Trophoblast cell (in vitro differentiated cells and primary cell): ENCODE measurements around the gene RHD.

Source experiments
- DNase-seq, 2 donors: peaks; one replicate each; pipeline ENCODE4 v3.0.0-alpha.2; 2016
- H2AFZ ChIP-seq: 2 replicates; pipeline ENCODE4 v1.6.1; 2013; ENCODE audit warnings: low read length, moderate library complexity, mild to moderate bottlenecking; ENCODE audit not compliant: insufficient read depth, poor library complexity
- H2AK5ac ChIP-seq: 2 replicates; pipeline ENCODE4 v1.6.1; 2013; ENCODE audit warnings: mild to moderate bottlenecking, low read length
- H2BK120ac ChIP-seq: 2 replicates; pipeline ENCODE4 v1.6.1; 2013; ENCODE audit warnings: low read length, mild to moderate bottlenecking, moderate library complexity; ENCODE audit not compliant: insufficient read depth, poor library complexity
- H2BK12ac ChIP-seq: 2 replicates; pipeline ENCODE4 v1.6.1; 2013; ENCODE audit warnings: mild to moderate bottlenecking, low read length, moderate library complexity
- H2BK5ac ChIP-seq: 2 replicates; pipeline ENCODE4 v1.6.1; 2013; ENCODE audit warnings: low read length, low read depth, moderate library complexity, mild to moderate bottlenecking; ENCODE audit not compliant: poor library complexity
- H3K14ac ChIP-seq: 2 replicates; pipeline ENCODE4 v1.6.1; 2013; ENCODE audit warnings: mild to moderate bottlenecking, low read length
- H3K18ac ChIP-seq: 2 replicates; pipeline ENCODE4 v1.6.1; 2013; ENCODE audit warnings: mild to moderate bottlenecking, low read length
- H3K23ac ChIP-seq: 2 replicates; pipeline ENCODE4 v1.6.1; 2013; ENCODE audit warnings: low read length
- H3K27ac ChIP-seq: 2 replicates; pipeline ENCODE4 v1.5.1; 2013; ENCODE audit warnings: low read depth, mild to moderate bottlenecking, inconsistent platforms, low read length, moderate library complexity
- H3K27me3 ChIP-seq: 2 replicates; pipeline ENCODE4 v1.6.1; 2013; ENCODE audit warnings: inconsistent platforms, mild to moderate bottlenecking, low read length, moderate library complexity; ENCODE audit not compliant: insufficient read depth
- H3K36me3 ChIP-seq, 2 experiments: 1 replicate in 1 of 2; 2 replicates in 1 of 2; pipeline ENCODE4 v1.6.1; 2013; ENCODE audit warnings: low read length in 2 of 2, mild to moderate bottlenecking in 2 of 2, moderate library complexity in 1 of 2; ENCODE audit not compliant: insufficient read depth in 2 of 2, control insufficient read depth in 1 of 2
- H3K4ac ChIP-seq: 2 replicates; pipeline ENCODE4 v1.6.1; 2013; ENCODE audit warnings: low read depth, mild to moderate bottlenecking, low read length, moderate library complexity
- H3K4me1 ChIP-seq, 2 experiments: 1 replicate in 1 of 2; 2 replicates in 1 of 2; pipeline ENCODE4 v1.6.1; 2013; ENCODE audit warnings: low read length in 2 of 2, mild to moderate bottlenecking in 2 of 2, moderate library complexity in 1 of 2; ENCODE audit not compliant: insufficient read depth in 2 of 2, control insufficient read depth in 1 of 2
- H3K4me2 ChIP-seq: 2 replicates; pipeline ENCODE4 v1.6.1; 2013; ENCODE audit warnings: inconsistent platforms, mild to moderate bottlenecking, low read length, moderate library complexity
- H3K4me3 ChIP-seq: 2 replicates; pipeline ENCODE4 v1.5.1; 2013; ENCODE audit warnings: mild to moderate bottlenecking, low read depth, low read length, inconsistent platforms
- H3K79me1 ChIP-seq: one replicate; pipeline ENCODE4 v1.6.1; 2013; ENCODE audit warnings: low read length
- H3K79me2 ChIP-seq: 2 replicates; pipeline ENCODE4 v1.6.1; 2013; ENCODE audit warnings: low read length, mild to moderate bottlenecking; ENCODE audit not compliant: control insufficient read depth, insufficient read depth, poor library complexity
- H3K9ac ChIP-seq: 2 replicates; pipeline ENCODE4 v1.6.1; 2013; ENCODE audit warnings: mild to moderate bottlenecking, low read length
- H3K9me3 ChIP-seq: 2 replicates; pipeline ENCODE4 v1.6.1; 2013; ENCODE audit warnings: low read depth, mild to moderate bottlenecking, control low read depth, inconsistent platforms, low read length; ENCODE audit not compliant: insufficient read depth
- H4K12ac ChIP-seq: 2 replicates; pipeline ENCODE4 v1.6.1; 2013; ENCODE audit warnings: low read depth, mild to moderate bottlenecking, low read length, moderate library complexity
- H4K8ac ChIP-seq: 2 replicates; pipeline ENCODE4 v1.6.1; 2013; ENCODE audit warnings: low read depth, mild to moderate bottlenecking, low read length, moderate library complexity
- H4K91ac ChIP-seq: one replicate; pipeline ENCODE4 v1.6.1; 2013; ENCODE audit warnings: low read depth, mild to moderate bottlenecking, low read length, moderate library complexity
- WGBS: extraction: QIAGEN DNeasy Blood & Tissue Kit; methylation state at CpG from one replicate; pipeline ENCODE4 v1.1.7; 2013; ENCODE audit warnings: missing lambda C conversion rate; ENCODE audit not compliant: insufficient read length, insufficient coverage; ENCODE audit errors: extremely low coverage; 5-methylcytosine and 5-hydroxymethylcytosine counted together

Gene RHD

GRCh38 chr1:25343872-25344271 is 71.6 kb downstream of the RHD start:
- no peak overlapping the region for H3K4me2 ChIP-seq
- H2BK5ac ChIP-seq = no peak overlapping the region
- H4K91ac ChIP-seq = no peak overlapping the region
- H3K79me1 ChIP-seq = no peaks in the 10 kb centered on the region
- no peak overlapping the region for H3K14ac ChIP-seq
- peak; percentile 49 to 56 for DNase-seq
- no CpG with 5 or more reads among the region's 4 CpGs for WGBS
- no peaks in the 10 kb centered on the region for H3K79me2 ChIP-seq
- H3K4me1 ChIP-seq = no peaks in the 10 kb centered on the region
- H2AFZ ChIP-seq = no peak overlapping the region
- no peak overlapping the region for H4K8ac ChIP-seq
- no peak overlapping the region for H3K4me3 ChIP-seq
- no peak overlapping the region for H3K27ac ChIP-seq
- no peak overlapping the region for H2BK12ac ChIP-seq
- H4K12ac ChIP-seq = no peak overlapping the region
- H3K36me3 ChIP-seq = peaks cover 4 to 16% of the 10 kb centered on the region in 2 experiments
- H2AK5ac ChIP-seq = no peak overlapping the region
- H3K9ac ChIP-seq = no peak overlapping the region
- no peak overlapping the region for H3K4ac ChIP-seq
- peaks cover 1% of the 10 kb centered on the region for H3K9me3 ChIP-seq
- H3K23ac ChIP-seq = no peak overlapping the region
- no peaks in the 10 kb centered on the region for H3K27me3 ChIP-seq
- no peak overlapping the region for H2BK120ac ChIP-seq
- no peak overlapping the region for H3K18ac ChIP-seq

DNA sequence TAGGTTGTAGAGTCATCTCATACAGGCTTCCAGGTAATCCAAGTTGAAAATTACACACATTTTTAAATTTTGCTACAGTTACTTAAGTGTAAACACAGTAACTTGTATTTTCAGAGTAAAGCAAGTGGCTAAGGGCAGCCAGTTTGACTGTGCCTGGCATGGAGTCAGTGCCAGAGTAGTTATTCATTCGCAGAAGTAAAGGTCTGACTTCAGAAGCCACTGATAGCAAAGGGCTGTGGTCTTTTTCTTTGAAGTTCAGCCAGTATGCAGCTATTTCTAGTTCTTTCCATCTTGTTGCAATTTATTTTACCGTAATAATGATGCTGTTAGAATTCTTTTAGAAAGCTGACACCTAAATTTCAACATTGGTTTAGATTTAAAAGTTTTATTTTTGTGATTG is 75.2 kb downstream of the RHD start:
- H3K79me1 ChIP-seq = no peaks in the 10 kb centered on the region
- no peak overlapping the region for H2AFZ ChIP-seq
- no peaks in the 10 kb centered on the region for H3K27me3 ChIP-seq
- H3K4me3 ChIP-seq = no peak overlapping the region
- peaks cover 2% of the 10 kb centered on the region for H3K9me3 ChIP-seq
- H3K36me3 ChIP-seq = peaks cover 12 to 21% of the 10 kb centered on the region in 2 experiments
- no peak overlapping the region for H2BK120ac ChIP-seq
- no peak overlapping the region for H3K9ac ChIP-seq
- no peak overlapping the region for H2AK5ac ChIP-seq
- no peak overlapping the region for H3K23ac ChIP-seq
- H3K27ac ChIP-seq = no peak overlapping the region
- no peak overlapping the region for H3K18ac ChIP-seq
- no CpG with 5 or more reads among the region's 2 CpGs for WGBS
- H3K14ac ChIP-seq = no peak overlapping the region
- no peaks in the 10 kb centered on the region for H3K4me1 ChIP-seq
- no peak for DNase-seq
- H2BK12ac ChIP-seq = no peak overlapping the region
- H3K4me2 ChIP-seq = no peak overlapping the region
- no peak overlapping the region for H2BK5ac ChIP-seq
- H4K12ac ChIP-seq = no peak overlapping the region
- no peak overlapping the region for H4K91ac ChIP-seq
- H3K4ac ChIP-seq = no peak overlapping the region
- no peak overlapping the region for H4K8ac ChIP-seq
- H3K79me2 ChIP-seq = no peaks in the 10 kb centered on the region

DNA sequence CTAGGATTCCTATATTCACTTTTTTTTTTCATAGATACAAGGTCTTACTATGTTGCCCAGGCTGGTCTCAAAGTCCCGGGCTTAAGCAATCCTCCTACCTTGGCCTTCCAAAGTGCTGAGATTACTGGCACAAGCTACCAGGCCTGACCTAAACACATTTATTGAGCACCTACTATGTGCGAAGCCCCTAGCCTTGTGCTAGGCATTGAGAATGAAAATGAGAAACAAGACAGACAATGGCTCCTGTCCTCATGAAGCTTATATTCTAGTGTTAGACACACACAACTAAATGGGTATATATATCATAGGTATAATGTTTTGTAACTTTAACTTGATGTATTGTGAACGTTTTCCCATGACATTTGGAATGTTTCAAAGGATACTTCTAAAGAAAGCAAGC is 77.3 kb downstream of the RHD start:
- no CpG with 5 or more reads among the region's 3 CpGs for WGBS
- Histone ChIP-seq H4K8ac (no peak overlapping the region), H3K4me3 (no peak overlapping the region), H2BK120ac (no peak overlapping the region), H3K27ac (no peak overlapping the region), H3K9me3 (peaks cover 2% of the 10 kb centered on the region), H2BK12ac (no peak overlapping the region), H3K23ac (no peak overlapping the region), H3K18ac (no peak overlapping the region), H2AFZ (no peak overlapping the region), H3K4me1 (no peaks in the 10 kb centered on the region), H3K27me3 (no peaks in the 10 kb centered on the region), H3K14ac (no peak overlapping the region), H3K36me3 (peaks cover 20 to 24% of the 10 kb centered on the region in 2 experiments), H2AK5ac (no peak overlapping the region), H4K12ac (no peak overlapping the region), H3K4me2 (no peak overlapping the region), H3K9ac (no peak overlapping the region), H4K91ac (no peak overlapping the region), H3K79me1 (no peaks in the 10 kb centered on the region), H2BK5ac (no peak overlapping the region), H3K4ac (no peak overlapping the region), H3K79me2 (no peaks in the 10 kb centered on the region)
- DNase-seq = no peak

DNA sequence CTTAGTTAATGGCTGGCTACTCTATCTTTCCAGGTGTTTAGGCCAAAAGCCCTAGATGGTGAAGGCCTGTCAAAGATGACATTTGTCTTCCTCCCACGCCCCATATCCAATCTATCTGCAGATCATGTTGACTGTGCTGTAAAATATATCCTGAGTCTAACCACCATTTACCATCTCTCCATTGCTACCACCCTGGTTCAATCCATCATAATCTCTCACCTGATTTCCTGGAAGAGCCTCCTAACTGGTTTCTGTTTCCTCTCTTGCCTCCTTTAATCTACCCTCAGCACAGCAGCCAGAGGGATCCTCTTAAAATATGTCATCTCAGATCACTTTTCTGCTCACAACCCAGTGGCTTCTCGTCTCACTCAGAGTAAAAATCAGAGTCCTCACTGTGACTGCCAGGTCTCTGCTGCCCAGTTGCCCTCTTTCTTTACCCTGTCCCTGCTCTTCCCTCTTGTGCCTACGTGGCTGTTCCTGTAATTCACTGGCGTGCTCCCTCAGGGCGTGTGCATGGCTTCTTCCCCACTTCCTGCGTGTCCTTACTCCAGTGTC is 83.6 kb downstream of the RHD start:
- no peak overlapping the region for H2BK5ac ChIP-seq
- H2BK120ac ChIP-seq = no peak overlapping the region
- H4K91ac ChIP-seq = no peak overlapping the region
- no peak overlapping the region for H3K23ac ChIP-seq
- no peak overlapping the region for H3K14ac ChIP-seq
- no peak overlapping the region for H2BK12ac ChIP-seq
- H3K36me3 ChIP-seq = peaks cover 15 to 20% of the 10 kb centered on the region in 2 experiments
- H3K27ac ChIP-seq = no peak overlapping the region
- H3K9ac ChIP-seq = no peak overlapping the region
- H2AK5ac ChIP-seq = no peak overlapping the region
- H4K12ac ChIP-seq = no peak overlapping the region
- no peak overlapping the region for H2AFZ ChIP-seq
- peaks cover 2% of the 10 kb centered on the region for H3K9me3 ChIP-seq
- H3K79me2 ChIP-seq = no peaks in the 10 kb centered on the region
- no peaks in the 10 kb centered on the region for H3K27me3 ChIP-seq
- no peak overlapping the region for H3K4me3 ChIP-seq
- no CpG with 5 or more reads among the region's 6 CpGs for WGBS
- H3K18ac ChIP-seq = no peak overlapping the region
- H4K8ac ChIP-seq = no peak overlapping the region
- no peaks in the 10 kb centered on the region for H3K79me1 ChIP-seq
- H3K4me2 ChIP-seq = no peak overlapping the region
- peak; percentile 68 to 89 for DNase-seq
- no peaks in the 10 kb centered on the region for H3K4me1 ChIP-seq
- no peak overlapping the region for H3K4ac ChIP-seq
